Astrocyte of the hippocampus (primary cell): ENCODE measurements around the gene MIDN.
A peak's percentile ranks its signal among the peaks of the same experiment; 100 is the strongest.

Experiments
- DNase-seq: peaks from one replicate; pipeline ENCODE4 v3.0.0; 2011; ENCODE audit warnings: low read depth, low spot score

Gene MIDN

DNA sequence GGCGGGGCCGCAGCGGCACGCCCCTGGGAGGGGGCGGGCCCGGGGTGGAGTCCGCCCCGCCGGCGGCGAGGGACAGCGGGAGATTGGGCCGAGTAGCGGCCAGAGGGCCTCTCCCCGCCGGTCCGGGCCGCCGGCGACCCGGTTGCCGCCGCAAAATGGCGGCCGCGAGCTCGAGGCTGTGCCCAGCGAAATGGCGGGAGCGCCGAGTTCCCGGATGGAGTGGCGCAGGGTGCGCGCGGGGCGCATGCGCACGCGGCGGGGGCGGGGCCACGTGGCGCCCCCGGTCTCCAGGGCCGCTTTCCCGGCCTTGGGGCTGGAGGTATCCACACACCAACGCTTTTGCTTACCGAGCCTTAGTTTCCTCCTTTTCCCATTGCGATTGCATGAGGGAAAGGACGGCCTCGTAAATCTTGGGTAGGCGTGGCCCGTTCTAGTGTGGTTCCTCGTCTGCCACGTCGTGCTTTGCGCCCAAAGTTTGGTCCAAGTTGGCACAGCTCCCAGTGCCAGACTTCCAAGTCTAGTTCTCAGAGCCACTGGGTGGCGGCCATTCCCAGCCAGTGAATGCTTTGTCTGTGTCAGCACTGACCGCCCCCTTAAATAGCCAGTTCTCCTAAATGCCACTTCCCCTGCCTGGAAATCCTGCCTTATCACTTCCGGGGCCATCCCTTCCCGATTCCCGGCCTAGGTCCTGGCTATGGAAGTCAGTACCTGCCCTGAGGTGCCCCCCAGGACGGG is 21.3 kb downstream of the MIDN start:
- peak; percentile 95 for DNase-seq

DNA sequence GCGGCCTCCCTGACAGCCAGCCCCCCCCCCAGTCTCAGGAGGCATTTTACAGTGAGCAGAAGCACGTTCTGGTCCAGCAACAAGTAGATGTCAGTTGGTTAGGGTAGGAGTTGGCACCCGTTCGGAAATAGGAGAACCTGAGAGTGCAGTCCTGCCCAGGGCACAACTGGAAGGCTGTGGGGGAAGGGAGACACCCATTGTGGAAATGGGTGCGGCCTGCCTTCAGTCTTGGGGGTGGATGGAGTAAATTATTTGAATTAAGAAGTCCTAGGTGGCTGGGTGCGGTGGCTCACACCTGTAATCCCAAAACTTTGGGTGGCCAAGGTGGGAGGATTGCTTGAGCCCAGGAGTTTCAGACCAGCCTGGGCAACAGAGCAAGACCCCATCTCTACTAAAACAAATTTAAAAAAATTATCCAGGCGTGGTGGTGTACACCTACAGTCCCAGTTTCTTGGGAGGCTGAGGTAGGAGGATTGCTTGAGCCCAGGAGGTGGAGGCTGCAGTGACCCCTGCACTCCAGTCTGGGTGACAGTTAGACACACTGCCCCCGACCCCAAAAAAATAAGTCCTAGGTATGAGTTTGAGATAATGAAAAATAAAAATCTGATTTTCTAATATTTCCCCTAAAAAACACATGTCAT is 21.9 kb downstream of the MIDN start:
- no peak for DNase-seq

DNA sequence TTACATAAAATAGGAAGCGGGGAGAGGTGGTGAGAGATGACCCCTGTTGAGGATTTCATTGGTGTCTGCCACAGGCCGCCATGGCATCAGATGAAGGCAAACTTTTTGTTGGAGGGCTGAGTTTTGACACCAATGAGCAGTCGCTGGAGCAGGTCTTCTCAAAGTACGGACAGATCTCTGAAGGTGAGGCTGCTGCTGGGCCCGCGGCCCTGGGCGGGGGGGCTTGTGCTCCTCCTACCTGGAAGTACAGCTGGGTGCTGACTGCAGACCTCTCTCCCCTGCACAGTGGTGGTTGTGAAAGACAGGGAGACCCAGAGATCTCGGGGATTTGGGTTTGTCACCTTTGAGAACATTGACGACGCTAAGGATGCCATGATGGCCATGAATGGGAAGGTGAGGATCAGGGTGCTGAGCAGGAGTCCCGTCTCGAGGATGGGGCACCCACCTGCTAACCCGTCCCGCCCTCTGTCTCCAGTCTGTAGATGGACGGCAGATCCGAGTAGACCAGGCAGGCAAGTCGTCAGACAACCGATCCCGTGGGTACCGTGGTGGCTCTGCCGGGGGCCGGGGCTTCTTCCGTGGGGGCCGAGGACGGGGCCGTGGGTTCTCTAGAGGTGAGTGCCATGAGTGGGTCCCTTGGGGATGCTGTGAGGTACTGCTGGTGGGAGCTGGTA is 22.6 kb downstream of the MIDN start:
- DNase-seq = no peak

DNA sequence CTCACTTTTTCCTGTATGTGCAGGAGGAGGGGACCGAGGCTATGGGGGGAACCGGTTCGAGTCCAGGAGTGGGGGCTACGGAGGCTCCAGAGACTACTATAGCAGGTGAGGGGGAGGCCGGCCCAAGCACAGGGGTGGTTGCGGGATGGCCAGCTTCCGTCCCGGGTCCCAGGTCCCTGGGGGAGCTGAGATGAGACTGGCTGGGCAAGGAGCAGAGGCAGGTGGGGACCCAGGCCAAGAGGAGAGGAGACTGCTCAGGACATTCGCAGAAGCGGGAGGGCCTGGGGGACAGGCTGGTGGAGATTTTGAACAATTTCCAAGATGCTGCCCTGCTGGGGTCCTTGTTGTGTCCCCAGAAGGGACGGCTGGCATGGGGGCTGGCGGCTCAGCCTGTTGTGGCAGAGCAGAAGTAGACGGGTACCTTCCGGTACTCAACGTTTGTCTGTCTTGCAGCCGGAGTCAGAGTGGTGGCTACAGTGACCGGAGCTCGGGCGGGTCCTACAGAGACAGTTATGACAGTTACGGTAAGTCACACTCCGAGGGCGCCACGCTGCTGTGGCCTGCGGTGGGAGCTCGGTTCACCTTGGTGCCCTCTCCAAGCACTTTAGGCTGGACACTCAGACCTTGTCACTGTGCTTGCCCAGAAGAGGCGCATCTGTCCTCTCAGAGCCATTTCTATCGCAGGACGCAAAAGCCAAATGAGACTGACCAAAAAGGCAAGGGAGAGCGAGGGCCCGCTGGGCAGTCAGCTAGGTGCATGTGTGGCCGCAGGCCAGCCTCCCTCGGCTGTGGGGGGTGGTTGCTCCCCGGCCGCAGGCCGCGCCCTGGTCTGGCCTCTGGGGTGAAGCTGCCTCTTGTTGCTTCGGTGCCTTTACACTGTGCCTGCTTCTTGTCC is 23.4 kb downstream of the MIDN start:
- DNase-seq = no peak

DNA sequence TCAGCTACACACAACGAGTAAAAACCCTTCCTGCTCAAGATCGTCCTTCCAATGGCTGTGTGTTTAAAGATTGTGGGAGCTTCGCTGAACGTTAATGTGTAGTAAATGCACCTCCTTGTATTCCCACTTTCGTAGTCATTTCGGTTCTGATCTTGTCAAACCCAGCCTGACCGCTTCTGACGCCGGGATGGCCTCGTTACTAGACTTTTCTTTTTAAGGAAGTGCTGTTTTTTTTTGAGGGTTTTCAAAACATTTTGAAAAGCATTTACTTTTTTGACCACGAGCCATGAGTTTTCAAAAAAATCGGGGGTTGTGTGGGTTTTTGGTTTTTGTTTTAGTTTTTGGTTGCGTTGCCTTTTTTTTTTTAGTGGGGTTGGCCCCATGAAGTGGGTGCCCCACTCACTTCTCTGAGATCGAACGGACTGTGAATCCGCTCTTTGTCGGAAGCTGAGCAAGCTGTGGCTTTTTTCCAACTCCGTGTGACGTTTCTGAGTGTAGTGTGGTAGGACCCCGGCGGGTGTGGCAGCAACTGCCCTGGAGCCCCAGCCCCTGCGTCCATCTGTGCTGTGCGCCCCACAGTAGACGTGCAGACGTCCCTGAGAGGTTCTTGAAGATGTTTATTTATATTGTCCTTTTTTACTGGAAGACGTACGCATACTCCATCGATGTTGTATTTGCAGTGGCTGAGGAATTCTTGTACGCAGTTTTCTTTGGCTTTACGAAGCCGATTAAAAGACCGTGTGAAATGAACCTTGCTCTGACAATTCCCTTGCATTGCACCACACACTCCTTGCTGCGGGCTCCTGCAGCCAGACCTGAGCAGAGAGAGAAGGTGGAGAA is 24.3 kb downstream of the MIDN start:
- no peak for DNase-seq

DNA sequence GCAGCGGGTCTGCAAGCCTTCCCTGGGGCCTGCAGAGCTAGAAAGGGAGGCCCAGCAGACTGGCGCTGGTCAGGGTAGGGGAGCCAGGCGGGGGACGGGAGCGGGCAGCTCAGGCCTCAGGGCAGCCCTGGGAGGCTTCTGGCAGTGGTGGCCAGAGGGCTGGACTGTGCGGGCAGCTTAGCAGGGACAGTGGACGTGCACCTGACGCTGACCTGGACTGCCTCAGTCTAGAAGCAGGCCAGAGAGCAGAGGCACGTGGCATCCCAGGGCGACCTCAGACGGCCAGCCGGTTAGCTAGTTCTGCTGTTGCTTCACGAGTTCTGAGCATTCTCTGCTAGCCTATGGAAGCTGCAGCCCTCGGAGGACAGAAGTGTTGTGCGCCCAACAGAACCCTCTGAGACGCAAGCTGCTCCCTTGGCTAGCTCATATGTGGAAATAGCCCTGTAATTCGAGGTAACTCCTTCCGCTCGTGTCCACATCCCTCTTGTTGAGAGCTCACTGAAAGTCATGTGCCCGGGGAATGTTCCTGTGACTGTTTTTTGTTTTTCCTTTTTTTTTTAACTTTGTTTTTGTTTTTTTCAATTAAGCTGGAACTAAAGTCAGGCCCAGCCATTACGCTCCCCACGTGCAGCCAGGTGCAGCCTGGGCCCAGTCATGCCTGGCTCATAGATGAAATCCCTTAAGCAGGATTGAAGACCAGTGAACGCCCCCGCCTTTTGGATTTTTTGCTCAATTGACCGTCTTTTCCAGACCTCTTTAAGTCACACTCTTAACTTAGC is 25.1 kb downstream of the MIDN start:
- DNase-seq = no peak

DNA sequence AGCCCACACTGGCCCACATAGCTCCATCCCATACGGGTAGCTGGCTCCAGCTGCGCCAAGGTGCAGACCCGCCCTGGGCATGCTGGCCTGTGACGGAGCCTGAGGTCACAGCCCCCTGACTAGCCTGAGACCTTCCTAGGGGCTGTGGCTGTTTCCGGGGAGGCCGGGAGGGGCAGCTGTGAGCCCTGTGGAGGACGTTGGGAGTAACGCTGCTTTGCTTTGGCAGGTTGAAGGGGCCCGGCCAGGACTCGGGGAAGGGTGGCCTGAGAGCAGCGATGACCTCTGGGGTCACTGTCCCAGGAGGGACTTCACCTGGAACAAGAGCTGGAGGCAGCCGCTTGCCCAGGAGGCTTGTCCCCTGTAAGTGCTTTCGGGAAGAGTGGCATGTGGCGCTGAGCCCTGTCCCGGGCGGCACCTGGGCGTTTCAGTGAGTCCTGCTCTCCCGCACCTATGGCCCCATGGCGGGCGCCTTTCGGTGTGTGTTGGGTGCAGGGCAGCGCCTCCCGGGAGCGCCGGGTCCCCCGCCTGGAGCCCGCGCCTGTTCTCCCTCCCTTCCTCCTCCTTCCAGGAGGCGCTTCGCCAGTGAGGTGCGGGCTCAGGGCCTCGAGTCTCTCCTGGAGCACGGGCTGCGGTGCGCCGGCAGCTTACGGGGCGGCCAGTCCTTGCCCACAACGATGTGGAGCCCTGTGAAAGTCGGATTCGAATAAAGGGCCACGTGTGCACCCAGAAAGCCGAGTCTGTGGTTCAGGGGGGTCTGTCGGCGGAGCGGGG is 25.9 kb downstream of the MIDN start:
- no peak for DNase-seq

DNA sequence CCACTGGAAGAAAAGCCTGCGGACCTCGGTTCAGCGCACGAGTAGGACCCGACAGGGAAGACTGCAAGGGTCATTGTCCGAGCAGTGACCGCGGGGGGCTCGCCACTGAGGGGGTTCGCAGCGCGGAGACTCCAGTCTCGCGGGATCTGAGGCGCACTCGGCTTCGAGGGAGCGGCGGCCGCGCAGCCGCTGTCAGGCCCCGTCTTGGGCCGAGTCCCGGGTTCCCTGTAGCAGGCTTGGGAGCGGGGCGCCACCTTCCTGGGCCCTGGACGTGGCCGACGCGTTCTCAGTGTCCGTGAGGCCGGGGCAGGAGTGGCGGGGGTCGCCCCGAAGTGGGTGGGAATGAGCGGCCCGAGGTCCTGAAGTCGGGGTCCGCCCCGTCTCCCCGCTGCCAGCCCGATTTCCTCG is 26.5 kb downstream of the MIDN start:
- DNase-seq = no peak

DNA sequence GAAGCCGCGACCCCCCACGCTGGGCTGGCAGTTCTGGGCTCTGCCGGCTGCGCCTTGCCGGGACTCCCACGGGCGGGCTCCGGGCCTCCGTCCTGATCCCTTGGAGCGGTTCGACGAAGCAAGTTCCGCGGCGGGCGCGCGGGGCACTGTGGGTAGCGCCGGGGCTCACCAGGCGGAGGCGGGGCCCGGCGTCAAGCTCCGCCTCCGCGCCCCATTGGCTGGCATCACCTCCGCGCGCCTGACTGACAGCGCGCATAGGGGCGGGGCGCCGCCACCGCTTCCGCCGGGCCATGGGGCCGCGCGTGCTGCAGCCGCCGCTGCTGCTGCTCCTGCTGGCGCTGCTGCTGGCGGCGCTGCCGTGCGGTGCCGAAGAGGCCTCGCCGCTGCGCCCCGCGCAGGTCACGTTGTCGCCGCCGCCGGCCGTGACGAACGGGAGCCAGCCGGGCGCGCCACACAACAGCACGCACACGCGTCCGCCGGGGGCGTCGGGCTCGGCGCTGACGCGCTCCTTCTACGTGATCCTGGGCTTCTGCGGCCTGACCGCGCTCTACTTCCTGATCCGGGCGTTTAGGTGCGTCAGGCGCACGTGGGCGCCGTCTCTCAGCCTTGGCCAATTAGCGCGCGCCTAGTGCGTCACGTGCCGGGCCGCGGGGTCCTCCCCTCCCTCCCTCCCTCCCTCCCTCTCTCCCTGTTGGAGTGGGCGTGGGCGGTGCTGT is 27.0 kb downstream of the MIDN start, which contains the start of gene FAM174C:
FAM174C (plus strand) TSS at position 271 of the 716 bp plus-strand sequence; CDS start at position 291, 20 bp downstream.
- peak; percentile 99 for DNase-seq

DNA sequence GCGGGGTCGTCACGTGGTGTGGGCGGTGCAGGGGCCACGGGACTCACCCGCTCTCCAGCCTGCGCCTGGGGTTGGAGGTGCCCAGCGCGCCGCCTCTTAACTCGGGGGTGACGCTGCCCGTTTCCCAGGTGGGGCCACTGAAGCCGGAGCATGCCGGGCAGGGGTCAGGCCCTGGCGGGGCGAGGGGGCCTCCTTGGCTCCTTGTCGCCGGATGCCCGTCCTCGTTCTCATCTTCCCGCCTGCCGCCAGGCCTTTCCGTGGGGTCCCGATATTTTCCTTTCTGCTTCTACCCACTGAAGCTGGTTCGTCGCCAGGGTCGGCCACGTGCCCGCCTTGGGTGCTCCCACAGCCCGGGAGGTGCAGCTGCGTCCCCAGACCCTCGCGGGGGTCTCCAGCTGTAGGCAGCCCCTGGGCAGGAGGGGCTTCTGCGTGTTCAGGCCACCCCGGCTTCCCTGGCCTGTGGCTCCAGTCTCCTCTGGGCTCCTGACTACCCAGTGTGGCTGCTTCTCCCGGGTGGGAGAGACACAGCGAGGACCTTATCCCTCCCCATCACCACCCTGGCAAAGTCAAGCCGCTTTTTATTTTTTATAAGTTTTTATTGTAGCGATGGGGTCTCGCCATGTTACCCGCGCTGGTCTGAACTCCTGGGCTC is 27.7 kb downstream of the MIDN start:
- no peak for DNase-seq

DNA sequence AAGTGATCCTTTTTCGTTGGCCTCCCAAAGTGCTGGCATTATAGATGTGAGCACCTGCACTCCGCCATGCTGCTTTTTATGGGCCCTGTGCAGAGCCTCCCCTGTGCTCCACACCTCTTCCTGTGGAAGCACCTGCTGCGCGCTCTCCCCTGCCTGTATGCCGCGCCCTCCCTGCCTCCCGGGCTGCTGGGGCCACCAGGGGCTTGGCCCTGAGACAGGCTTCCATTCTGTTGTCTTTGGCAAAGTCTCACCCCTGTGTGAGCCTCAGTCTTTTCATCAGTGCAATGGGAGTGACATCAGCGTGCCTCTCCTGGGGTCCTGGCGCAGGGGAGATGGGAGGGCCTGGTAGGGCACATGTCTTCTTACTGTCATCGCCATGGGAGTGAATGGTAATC is 28.2 kb downstream of the MIDN start:
- DNase-seq = no peak

DNA sequence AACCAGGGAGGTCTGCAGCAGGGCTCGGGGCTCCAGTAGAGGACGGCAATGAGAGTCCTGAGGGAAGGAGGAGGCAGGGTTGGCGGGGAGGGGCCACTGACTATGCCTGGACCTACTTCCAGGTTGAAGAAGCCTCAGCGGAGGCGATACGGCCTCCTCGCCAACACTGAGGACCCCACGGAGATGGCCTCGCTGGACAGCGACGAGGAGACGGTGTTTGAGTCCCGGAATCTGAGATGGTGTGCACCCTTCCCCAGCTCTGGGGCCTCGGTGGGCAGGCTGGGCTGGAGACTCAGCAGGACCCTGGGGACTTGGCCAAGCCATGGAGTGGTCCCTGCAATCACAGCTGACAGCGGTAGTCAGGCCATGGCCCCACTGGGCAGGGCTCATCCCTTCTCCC is 28.7 kb downstream of the MIDN start:
- no peak for DNase-seq

DNA sequence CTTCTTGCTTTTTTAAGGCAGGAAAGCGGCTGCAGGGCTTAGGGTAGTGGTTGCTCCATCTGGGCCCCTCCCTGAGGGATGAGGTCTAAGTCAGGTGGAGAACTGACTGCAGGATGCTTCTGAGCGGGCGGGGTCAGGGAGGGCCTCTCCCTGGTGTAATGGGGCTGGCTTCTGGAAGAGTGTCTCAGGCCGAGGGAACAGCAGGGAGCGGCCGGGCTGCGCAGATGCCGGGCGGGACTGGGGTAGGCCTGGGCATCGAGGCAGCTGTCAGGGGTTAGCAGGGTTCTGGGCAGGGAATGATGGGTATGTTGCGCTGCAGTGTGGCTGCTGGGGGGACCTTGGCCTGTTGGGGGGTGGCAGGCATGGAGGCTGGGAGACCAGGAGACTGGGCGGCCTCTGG is 29.7 kb downstream of the MIDN start:
- DNase-seq = no peak

DNA sequence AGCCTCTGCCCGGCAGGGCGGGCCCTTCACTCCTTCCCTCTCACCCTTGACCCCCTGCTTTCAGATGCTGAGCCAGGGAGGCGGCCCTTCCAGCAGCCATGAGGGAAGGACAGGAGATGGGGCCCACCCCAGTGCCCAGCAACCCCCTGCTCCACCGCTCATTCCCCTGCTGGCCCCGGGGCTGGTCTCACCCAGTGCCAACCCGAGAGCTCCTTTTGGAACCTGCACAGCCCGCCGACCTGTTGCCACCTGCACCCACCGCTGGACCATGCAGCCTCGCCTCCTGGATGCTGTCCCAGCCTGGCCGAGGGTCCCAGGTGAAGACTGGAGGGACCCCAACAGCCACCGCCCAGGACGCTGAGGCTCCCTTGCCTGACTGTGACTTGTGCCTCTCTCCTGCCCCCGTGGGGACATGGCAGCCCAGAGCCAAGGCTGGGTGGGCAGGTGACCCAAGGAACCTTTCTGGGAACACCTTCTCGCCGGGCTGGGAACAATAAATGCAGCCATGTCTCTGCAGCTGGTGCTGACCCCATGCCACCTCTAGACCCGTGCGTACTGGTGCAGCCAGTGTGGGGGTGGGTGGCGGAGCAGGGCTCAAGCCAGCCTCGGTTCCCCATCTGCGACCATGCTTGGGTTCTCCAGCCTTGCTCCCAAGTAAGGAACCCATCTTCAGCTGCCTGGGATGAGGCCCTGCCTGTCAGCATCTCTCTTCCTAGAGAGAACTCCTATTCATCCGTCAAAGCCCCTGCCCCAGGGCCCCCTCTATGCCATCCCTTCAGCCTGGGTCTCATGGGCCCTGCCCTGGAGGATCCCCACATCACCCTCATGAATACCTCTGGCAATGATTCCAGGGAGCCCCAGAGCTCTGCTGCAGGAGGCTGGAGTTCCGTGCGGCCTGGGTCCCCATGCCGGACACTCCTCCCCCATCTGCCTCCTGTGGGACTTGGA is 30.6 kb downstream of the MIDN start:
- no peak for DNase-seq

DNA sequence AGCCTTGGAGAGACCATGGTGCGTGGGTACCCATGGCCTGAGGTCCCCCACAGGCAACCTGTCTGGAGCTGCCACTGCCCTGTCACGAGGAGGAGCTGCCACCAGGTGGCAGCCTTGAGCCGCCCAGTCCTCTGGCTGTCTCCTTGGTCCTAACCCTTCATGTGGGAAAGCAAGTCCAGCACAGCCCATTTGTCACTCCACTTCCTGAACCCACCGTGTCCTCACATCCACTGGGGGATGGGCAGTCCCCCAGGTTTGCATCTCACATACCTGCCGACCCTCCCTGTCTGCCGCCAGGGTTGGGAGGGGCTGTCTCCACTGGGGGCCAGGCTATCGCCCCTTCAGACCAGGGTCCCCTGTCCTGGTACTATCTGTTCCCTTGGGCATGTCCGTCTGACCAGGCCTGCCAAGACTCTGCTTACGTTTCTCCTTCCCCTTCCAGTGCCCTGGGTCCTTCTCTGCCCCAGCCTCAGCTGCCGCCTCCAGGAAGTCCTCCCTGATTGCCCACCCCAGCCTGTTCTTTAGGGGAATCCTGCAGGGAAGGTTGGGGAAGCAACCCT is 31.5 kb downstream of the MIDN start:
- peak; percentile 94 for DNase-seq
